GM21825 (cell line): ENCODE results near the gene PRKG1.
A peak's percentile ranks its signal among the peaks of the same experiment; 100 is the strongest.

Experiments
- ATAC-seq: cut with Tn5 transposase; IDR thresholded peaks from one replicate; pipeline ENCODE4 v1.9.1; 2021; ENCODE audit warnings: mild to moderate bottlenecking, moderate library complexity; ENCODE audit not compliant: unreplicated experiment

Gene PRKG1

DNA sequence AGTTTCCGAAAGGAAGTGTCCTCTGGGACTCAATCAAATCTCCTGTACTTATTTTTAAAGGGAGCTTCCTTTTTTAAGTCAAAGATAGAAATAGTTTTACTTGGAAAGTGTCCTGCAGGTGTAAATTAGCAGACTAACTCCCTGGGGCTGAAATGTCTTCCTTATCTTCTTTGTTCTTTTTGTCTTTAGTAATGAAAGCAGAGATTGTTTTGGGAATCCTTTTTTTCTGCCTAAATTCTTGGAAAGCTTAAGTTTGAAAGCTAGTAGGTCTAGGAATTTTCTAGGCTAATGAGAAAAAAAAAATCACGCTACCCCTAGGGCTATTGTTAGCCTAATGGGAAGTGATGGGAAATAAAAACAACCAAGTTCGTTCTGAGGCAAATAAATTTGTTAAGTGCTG lies 764.2 kb downstream of the PRKG1 start:
- no peak for ATAC-seq

DNA sequence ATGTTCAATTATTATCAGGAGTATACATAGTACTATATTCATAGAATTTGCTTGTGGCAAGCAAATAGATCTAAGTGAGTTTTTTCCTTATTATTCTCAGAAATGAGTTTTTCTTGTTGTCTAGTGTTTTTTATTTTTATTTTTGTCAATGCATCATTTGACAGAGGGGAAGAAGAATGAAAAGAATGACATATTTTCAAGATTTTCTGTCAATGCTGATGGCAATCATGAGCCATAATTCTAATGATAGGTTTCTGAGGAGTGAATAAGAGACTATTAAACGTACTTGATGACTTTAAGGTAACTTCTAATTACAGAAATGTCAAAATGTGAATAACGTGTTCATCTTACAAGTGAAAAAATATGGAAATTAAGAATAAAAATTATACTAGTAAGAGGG lies 769.7 kb downstream of the PRKG1 start:
- ATAC-seq = no peak

DNA sequence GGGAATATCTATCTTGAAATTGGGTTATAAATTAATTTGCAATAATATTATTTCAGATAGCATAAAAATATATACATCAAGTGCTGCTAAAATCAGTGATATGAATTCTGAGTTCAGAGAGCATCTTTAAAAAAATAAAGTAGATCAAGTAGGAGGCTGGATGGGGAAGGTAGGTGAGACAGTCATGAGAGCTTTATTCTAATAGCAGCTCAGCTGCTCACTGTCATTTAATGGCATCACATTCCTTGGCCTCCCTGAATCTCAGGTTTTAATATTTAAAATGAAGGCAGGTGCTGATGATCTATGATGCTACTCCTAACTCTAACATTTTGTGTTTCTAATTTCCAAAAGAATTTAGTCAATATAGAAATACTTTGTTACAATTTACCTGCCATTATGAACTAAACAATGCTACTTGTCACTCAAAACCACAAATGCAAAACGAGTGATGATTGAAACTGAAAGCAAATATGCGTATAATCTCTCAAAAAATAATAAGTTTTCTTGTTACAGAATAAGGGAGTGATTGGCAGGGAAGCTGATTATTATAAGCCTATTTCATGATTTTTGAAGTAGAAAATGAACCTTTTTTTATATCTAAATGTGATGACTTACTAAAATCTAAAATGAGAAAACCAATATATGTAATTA lies 772.7 kb downstream of the PRKG1 start:
- ATAC-seq = peak; percentile 50

DNA sequence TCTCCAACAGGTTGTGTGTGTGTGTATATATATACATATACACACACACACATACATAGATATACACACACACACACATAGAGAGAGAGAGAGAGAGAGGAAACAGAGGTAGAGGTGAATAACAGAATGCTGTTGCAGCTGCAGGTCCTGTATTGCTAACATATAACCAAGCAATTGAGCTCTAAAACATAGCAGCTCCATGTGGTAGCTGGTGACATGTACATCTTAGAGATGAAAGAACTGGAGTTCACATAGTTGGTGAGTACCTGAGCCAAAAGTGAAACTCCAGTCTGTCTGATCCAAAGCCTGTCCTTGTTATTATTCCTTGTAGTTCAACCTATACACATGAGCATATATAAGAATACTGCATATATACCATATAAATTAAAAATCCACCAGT lies 778.0 kb downstream of the PRKG1 start:
- ATAC-seq = no peak

DNA sequence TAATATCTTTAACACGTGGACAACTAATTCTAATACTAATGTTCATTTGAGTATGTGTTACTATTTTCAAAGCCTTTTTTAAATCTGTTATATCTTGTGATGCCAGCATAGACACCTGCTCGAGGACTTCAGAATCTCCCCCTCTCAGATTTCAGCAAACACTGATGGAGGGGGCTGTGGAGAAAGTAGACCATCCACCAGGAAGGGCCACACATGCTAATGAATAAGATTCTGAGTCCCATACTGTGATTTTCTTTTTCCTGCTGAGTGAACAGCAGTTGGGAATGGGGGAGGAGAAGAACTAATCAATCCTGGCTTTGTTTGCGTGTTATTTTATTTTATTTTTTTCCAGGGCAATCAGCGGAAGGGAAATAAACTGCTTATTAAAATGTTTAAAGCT lies 783.0 kb downstream of the PRKG1 start:
- no peak for ATAC-seq

DNA sequence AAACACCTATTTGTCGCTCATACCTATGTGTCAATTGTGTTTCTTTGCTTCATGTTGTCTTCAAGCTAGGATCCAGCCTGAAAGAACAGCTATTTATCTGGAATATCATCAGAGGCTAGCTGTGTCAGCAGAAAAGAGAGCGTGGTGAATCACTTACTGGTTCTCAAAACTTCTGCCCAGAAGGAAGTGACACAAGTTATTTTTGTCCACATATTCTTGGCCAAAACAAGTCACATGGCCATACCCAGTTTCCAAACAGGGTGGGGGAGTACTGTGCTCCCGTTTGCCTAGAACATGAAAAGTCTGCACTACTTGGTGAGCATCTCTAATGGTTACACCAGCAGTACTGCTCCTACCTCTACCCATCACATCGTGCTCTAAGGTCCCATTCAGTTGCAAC lies 786.0 kb downstream of the PRKG1 start:
- peak; percentile 72 for ATAC-seq

DNA sequence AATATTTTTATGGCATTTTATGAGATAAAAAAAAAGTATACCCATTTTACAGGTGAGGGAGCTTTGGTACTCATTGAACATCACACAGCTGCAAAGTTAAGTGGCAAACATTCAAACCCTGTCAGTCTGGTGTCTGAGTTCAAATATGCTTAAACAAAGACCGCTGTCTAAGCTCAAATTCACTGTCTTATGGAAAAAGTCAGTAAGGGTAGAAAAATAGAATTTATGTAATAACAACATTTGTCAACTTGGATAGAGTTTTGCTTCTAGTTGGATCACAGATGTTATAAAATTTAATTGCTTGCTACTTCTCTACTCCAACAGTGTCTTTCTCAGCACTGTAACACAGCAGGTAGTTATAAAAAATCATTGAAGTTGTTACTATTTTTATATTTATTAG lies 786.8 kb downstream of the PRKG1 start:
- ATAC-seq = no peak

DNA sequence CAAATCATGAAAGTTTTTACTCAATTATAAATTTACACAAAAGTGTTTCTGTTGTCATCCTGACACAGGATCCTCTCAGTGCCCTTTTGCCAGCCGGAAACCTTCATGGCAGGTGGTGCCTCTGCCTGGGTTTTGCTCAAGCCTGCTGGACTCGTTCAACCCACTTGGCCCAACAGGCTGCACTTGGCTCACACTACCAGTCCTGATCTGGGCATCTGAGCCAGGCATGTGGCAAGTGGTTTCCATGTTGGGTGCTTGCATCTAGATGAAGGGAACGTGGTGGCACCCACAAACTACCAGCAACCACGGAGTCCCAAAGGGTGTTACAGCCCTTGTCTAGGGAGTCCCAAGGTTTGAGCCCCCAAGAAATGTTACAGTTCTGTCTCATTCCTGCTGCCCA lies 787.4 kb downstream of the PRKG1 start:
- no peak for ATAC-seq

DNA sequence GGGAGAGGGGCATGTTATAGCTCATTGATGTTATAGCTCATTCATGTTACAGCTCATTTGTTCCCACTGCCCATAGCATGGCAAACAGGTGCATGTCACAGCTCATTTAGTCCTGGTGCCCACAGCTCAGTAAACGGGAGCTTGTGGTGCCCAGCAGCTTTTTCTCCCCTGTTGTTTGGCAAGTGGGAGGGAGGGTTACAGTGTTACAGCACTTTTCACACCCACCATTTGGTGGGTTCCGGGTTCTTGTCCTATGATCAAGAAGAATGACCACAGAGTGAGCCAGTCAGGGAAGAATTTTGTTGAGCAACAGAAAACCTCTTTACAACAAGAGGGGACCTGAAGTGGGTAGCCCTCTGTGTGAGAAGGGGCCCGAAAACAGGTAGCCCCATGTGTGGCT lies 787.9 kb downstream of the PRKG1 start:
- ATAC-seq = no peak

DNA sequence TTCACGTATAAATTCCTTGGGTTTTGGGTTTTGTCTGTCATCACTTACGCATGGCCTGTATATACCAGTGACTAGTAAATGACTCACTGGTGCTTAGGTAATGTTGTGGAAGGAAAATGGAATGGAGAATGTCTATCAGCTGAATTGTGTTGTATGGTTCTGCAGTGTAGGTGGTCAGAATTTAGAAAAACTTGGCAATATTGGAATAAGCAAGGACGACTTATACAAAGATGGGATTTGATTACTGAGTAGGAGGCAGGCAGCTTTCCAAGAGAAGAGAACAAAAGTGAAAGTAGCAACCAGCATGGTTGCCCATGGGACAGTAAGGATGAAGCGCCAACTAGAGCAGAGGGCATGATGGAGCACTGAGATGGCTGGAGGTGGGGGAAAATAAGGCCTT lies 793.7 kb downstream of the PRKG1 start:
- no peak for ATAC-seq

DNA sequence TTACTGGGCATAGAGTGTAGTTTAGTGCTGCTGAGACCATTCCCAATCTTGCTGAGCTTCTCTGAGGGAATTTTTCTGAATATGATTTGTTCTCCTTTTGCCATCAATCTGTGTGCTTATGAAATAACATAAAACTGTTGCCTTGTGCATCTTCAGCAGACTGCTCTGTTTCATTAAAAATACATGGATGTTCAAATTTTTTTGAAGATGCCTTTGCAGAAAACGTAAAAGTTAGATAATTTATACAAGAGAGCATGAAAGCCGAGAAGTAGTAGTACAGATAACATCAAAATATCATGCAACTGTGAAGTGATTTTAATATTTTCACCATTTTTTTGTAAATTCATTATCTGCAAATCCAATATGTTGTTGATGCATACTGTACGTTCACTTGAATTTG lies 799.8 kb downstream of the PRKG1 start:
- ATAC-seq = no peak

DNA sequence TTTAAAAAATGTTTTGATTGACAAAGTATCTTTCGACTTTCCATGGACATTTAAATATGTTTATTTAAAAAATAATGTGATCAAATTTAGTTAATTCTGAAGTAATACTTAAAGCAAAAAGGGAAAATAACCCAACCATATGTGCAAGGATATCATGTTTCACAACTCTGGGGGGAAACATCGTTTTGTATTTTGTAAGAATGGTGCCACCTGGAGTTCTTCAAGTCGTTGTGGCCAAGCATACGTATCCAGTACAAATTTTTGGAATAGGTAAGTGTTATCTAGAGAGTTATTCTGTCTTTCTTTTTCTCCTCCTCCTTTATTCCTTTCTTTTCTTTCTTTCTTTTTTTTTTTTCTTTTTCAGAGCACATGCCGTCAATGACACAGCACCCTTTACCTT lies 801.3 kb downstream of the PRKG1 start:
- ATAC-seq = no peak

DNA sequence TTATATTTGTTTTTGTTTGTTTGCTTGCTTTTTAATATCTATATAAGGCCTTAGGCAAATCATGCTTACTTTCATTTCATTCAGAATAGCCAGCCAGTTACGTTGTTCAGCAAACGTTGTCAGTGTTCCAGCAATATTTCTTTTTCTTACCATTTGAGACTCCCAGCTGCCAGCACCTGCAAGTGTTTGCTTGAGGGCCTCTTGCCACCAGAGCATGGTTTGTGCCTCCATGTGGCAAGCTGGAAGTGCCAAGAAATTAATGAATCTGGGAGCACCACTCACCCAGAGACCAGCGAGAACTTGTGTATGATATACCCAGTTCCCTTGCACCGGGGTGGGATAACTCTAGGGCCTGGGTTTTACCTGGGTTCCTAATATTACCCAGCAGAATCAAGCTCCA lies 802.2 kb downstream of the PRKG1 start:
- ATAC-seq = no peak

DNA sequence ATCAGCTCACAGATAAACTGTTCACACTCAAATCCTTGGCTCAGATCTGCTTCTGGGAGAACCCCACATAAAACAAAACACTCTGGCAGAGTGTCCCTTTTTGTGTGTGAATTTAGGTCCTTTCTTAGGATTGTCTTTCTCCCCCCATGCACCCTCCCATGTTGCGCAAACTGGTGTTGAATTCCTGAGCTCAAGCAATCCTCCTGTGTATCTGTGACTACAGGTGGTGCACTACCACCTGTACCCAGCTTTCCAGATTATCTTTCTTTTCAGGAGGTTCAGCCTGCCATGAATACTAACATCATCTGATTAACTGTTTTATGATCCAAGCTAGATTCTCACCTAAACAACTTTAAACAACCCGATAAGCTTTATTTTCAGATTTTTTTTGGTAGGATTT lies 802.7 kb downstream of the PRKG1 start:
- ATAC-seq = no peak

DNA sequence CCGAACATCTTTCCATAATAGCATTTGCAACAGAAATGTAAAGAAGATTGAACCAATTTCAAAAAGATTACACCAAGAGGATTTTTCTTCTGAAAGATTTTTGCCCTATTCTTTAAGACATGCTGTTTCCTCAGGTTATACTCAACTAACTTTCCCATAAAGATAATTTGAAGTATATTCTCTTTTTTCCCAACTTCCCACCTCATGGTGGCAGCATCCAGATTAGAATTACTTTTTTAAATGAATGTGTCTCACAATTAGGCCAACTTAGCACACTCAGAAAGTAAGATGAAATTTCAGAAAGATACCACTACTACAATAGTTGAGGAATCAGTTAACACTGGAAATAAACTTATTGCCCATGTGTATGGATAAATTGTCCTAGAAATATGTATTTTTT lies 803.3 kb downstream of the PRKG1 start:
- no peak for ATAC-seq

DNA sequence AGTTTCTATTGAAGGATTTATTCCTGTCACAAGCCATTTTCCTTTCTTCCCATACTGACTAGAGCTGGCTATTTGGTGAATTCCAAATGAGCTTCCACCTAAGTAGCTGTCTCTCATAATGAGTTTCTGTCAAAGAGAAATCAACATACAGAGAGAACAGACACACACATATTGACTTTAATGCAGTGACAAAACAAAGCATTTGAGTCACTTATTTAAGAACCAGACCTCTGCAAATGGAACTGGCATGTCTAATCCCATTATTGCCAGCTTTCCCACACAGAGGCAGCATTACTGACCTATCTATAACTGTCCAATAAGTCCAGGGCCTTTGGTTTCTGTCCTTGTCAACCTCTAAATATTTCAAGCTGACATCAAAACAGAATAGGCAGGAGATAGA lies 804.4 kb downstream of the PRKG1 start:
- peak; percentile 6 for ATAC-seq

DNA sequence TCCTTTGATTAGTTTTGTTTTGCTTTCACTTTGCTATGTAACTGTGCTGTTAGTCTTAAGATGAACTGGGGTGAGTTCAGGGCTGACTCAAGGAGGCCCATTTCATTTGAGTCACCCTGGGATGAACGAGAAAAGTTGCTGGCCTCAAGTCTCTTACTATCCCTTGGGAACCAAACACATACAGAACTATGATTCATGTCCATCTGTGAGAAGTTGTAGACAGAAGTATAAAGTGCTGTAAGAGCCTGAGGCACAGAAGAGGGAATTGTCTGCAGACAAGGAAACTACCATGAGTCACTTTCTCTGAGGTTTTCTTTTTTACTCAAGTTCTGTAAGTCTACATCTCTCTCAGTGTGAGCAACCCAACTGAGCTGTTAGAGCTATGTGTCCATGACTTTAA lies 805.0 kb downstream of the PRKG1 start:
- ATAC-seq = peak; percentile 88

DNA sequence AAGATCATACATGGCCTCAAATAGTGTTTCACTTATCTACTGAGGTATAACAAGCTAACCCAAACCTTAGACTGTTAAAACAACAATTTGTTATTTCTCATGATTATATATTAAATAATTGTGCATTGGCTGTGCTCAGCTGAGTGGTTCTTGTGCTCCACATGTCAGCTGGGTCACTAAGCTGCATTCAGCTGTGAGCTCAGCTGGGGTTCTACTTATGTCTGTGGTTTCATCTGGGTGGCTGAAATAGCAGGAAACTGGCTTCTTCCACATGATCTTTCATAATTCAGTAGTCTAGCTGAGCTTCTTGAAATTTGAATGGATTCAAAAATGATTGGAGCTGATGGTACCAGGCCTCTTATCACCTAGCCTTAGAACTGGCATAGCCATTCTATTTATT lies 806.9 kb downstream of the PRKG1 start:
- no peak for ATAC-seq

DNA sequence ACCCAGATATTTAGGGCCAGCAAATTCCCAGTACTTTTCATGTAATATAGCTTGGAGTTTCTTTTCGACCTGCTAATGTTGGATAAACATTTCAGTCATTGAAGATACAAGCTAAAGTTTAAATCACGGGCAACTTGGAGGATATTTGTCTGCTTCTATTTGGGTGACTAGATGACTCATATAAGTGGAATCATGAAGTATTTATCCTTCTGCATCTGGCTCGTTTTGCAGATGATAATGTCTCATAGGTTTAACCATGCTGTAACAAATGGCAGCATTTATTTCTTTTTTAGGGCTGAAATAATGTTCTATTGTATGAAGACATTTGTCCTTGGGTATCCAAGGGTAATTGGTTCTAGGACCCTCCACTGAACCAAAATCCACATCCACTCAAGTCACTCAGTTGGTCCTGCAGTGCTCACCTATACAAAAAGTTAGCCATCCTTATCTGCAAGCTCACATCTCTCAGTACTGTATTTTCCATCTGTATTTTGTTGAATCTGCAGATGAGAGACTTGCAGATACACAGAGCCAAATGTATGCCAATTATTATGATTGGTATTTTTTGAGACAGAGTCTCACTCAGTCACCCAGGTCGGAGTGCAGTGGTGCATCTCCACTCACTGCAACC lies 812.3 kb downstream of the PRKG1 start:
- no peak for ATAC-seq

DNA sequence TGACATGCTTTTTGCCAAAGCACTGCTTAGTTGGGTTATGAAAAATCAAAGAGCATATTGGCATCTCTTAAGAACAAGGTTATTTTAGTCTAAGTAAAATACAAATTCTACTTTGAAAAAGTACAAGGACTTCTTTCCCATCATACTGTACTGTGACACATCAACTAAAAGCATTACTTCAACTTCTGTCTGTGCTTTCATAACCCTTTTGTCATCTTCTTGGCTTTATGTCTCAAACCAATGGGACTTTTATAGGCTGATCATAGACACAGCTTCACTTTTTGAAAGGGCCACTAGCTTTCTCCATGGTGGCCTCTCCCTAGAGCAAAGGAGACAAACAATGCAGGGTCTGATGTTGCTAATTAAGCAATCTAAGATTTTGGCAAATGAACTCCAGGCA lies 814.0 kb downstream of the PRKG1 start:
- ATAC-seq = no peak

DNA sequence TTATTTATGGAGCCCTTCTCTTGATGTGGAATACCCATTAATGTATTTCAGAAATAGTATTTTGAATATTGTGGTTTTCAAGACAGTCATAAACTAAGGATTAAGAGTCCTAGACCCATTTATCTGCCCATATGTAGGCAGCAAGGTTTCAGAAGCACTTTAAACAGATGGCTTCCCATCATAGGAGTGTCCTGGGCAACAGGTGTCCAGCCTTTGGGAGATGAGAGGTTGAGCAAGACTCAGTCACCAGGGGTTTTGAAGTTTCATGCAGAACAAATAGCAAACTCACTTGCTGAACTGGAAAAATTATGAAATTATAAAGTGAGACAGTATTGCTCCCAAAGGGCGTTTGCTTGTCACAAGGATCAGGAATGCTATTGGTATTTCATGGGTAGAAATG lies 818.0 kb downstream of the PRKG1 start:
- no peak for ATAC-seq

DNA sequence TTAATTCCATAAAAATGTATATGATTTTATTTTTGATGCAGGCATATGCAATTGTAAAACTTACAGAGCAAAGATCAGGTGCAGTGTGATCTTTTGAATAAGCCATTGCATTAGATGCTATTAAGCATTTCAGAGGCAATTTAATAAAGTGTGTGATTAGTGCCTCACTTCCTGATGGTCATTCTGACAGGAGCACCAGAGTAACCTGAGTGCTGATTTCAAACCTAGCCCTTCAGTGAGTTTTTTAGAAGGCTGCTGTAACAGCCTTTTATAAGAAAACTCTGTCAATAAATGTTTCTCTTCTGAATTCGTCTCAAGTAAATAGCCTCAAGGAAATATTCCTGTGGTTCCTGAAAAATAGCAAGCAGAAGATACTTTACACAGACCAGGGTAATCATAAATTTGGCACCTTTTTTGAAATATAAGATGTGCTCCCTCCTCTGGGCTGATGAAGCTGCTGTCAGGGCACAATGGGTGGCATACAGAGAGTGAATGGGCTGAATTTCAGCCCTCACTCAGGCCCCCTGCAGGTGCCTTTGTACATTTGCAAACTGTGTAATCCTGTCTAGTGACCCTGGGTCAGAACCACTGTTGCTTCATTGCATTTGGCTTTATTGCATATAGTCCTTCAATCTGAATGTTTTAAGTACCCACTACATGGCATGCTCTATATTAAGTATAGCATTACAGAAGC lies 818.8 kb downstream of the PRKG1 start:
- no peak for ATAC-seq
